ENCODE measurements around the gene CHST6. TPM values are rescaled to one million over a fixed set of nuclear protein-coding genes. Genes with fewer than 3 reads are reported as not detected.

Gene CHST6
- total and polyA plus RNA-seq, 9 of the 15 experiments (the other 6 are each of a cell fraction or from before 2014, with no cell fraction given), result 0.01 to 0.05 (median 0.02) TPM; not detected in 6

GRCh38 chr16:75506574-75506973, 11.3 kb upstream of the CHST6 start (continued):
- TF ChIP-seq CSDE1 (IDR thresholded peaks at IDR 0.05) (no peak), E2F1 (CRISPR knock-in tag; IDR thresholded peaks at IDR 0.05) (no peak), CLOCK (CRISPR knock-in tag; IDR thresholded peaks at IDR 0.05; ENCODE audit: borderline replicate concordance) (no peak), ETV1 (tag; conservative IDR thresholded peaks at IDR 0.05; ENCODE audit: low read depth) (peak; percentile 61; the same call in 1 of the 2 replicates), HES1 (IDR thresholded peaks at IDR 0.05; ENCODE audit: low read depth) (no peak), PKNOX1 (IDR thresholded peaks at IDR 0.05) (peak; percentile 57), ATF3 (IDR thresholded peaks at IDR 0.05) (peak; percentile 59; the same call in 1 of the 2 replicates), ATF3 (CRISPR knock-in tag; conservative IDR thresholded peaks at IDR 0.05) (no peak), SIX5 (IDR thresholded peaks at IDR 0.05; ENCODE audit: borderline replicate concordance in 1 of 2, insufficient read depth in 1 of 2, low read depth in 1 of 2, low read length in 2 of 2) (no peak), ERF (CRISPR knock-in tag; IDR thresholded peaks at IDR 0.05) (no peak), PCBP1 (IDR thresholded peaks at IDR 0.05; ENCODE audit: low read depth, low read length, poor library complexity, severe bottlenecking) (no peak), MAFK (IDR thresholded peaks at IDR 0.05; ENCODE audit: low read length) (no peak), PRMT5 (CRISPR knock-in tag; IDR thresholded peaks at IDR 0.05) (no peak), MEIS2 (IDR thresholded peaks at IDR 0.05; ENCODE audit: partially characterized antibody) (peak; percentile 48), CTBP1 (IDR thresholded peaks at IDR 0.05; ENCODE audit: borderline replicate concordance) (peak; percentile 36; the same call in 1 of the 2 replicates), CEBPG (CRISPR knock-in tag; IDR thresholded peaks at IDR 0.05) (peak; percentile 51), CEBPG (tag; conservative IDR thresholded peaks at IDR 0.05 in 1 of 2, IDR thresholded peaks at IDR 0.05 in 1 of 2) (peak; percentile 84 to 96), CEBPB (tag; IDR thresholded peaks at IDR 0.05) (peak; percentile 75), ZNF324 (CRISPR knock-in tag; IDR thresholded peaks at IDR 0.05) (peak; percentile 42; the same call in 1 of the 2 replicates)

Data from K562 (cell line).